ENCODE results near the gene DNM3.

DNM3 gene

GRCh38 chr1:172324761-172325160, 483.5 kb downstream of the DNM3 start:
- Mint-ChIP-seq H3K9me3 (peaks cover 4% of the 10 kb centered on the region), H3K27me3 (no peaks in the 10 kb centered on the region), H3K4me1 (ENCODE audit: low read depth) (no peaks in the 10 kb centered on the region), H3K4me3 (no peak overlapping the region), H3K36me3 (ENCODE audit: low read depth) (no peaks in the 10 kb centered on the region), H3K27ac (no peak overlapping the region)

- Mint-ChIP-seq H3K36me3 (ENCODE audit: low read depth) (no peaks in the 10 kb centered on the region), H3K9me3 (peaks cover 4% of the 10 kb centered on the region), H3K4me1 (ENCODE audit: low read depth) (no peaks in the 10 kb centered on the region), H3K27ac (no peak overlapping the region), H3K27me3 (no peaks in the 10 kb centered on the region), H3K4me3 (no peak overlapping the region)
These were observed 484.2 kb downstream of the DNM3 start for GRCh38 chr1:172325531-172325930.

GRCh38 chr1:172326136-172326535, 484.8 kb downstream of the DNM3 start:
- Mint-ChIP-seq H3K9me3 (peaks cover 4% of the 10 kb centered on the region), H3K27me3 (no peaks in the 10 kb centered on the region), H3K27ac (no peak overlapping the region), H3K36me3 (ENCODE audit: low read depth) (no peaks in the 10 kb centered on the region), H3K4me1 (ENCODE audit: low read depth) (no peaks in the 10 kb centered on the region), H3K4me3 (no peak overlapping the region)

DNA sequence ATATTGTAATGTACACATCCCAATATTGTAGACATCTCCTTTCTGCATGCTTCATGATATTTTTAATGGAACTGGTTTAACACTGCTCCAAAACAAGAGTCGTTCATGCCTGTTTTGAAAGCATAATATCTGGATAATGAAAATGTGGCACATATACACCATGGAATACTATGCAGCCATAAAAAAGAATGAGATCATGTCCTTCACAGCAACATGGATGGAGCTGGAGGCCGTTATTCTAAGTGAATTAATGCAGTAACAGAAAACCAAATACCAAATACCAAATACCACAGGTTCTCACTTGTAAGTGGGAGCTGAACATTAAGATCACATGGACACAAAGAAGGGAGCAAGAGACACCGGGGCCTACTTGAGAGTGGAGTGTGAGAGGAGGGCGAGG, 487.0 kb downstream of the DNM3 start:
- no peak overlapping the region for H3K4me3 Mint-ChIP-seq
- no peak overlapping the region for H3K27ac Mint-ChIP-seq
- no peaks in the 10 kb centered on the region for H3K27me3 Mint-ChIP-seq
- H3K36me3 Mint-ChIP-seq (ENCODE audit: low read depth) = peaks cover 4% of the 10 kb centered on the region
- peaks cover 4% of the 10 kb centered on the region for H3K9me3 Mint-ChIP-seq
- no peaks in the 10 kb centered on the region for H3K4me1 Mint-ChIP-seq (ENCODE audit: low read depth)

GRCh38 chr1:172332230-172332629, 490.9 kb downstream of the DNM3 start:
- peaks cover 4% of the 10 kb centered on the region for H3K36me3 Mint-ChIP-seq (ENCODE audit: low read depth)
- no peaks in the 10 kb centered on the region for H3K27me3 Mint-ChIP-seq
- H3K4me3 Mint-ChIP-seq = no peak overlapping the region
- H3K27ac Mint-ChIP-seq = no peak overlapping the region
- H3K4me1 Mint-ChIP-seq (ENCODE audit: low read depth) = no peaks in the 10 kb centered on the region
- H3K9me3 Mint-ChIP-seq = peaks cover 4% of the 10 kb centered on the region

DNA sequence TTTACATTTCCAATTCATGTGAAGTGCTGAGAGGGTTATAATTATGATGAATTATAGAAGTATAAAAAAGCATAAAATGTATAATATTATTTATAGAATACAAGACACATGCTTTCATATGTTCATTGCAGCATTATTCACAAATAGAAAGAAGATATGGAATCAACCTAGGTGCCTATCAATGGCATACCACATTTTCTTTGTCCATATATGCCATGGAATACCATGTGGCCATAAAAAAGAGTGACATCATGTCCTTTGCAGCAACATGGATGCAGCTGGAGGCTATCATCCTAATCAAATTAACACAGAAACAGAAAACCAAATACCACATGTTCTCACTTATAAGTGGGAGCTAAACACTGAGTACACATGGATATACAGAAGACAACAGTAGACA, 494.1 kb downstream of the DNM3 start:
- peaks cover 23% of the 10 kb centered on the region for H3K4me1 Mint-ChIP-seq (ENCODE audit: low read depth)
- peaks cover 4% of the 10 kb centered on the region for H3K36me3 Mint-ChIP-seq (ENCODE audit: low read depth)
- no peaks in the 10 kb centered on the region for H3K27me3 Mint-ChIP-seq
- H3K27ac Mint-ChIP-seq = no peak overlapping the region
- H3K4me3 Mint-ChIP-seq = no peak overlapping the region
- H3K9me3 Mint-ChIP-seq = peaks cover 6% of the 10 kb centered on the region

DNA sequence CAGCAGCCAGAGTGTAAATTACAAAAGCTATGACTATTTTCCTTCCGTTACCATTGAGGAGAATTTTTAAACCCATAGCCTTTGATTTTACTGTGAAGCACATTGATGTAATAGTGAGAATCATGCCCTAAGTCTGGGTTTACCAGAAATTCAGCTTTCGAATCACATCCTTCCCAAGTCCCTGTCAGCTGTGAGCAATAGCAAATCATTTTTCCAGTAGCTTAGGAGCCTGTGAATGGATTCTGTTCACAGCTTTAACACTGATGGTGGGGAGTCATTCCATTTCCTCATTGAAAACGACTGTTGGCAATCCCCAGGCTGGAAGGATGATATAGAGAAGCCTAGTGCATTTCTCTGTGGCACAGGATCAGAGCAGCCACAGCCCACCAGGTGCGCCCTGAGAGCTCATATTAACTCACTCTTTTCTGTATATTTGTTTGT, 497.0 kb downstream of the DNM3 start:
- Mint-ChIP-seq H3K9me3 (peaks cover 6% of the 10 kb centered on the region), H3K36me3 (ENCODE audit: low read depth) (no peaks in the 10 kb centered on the region), H3K27me3 (no peaks in the 10 kb centered on the region), H3K27ac (peak overlapping the region; percentile 15), H3K4me1 (ENCODE audit: low read depth) (peaks cover 47% of the 10 kb centered on the region), H3K4me3 (no peak overlapping the region)

DNA sequence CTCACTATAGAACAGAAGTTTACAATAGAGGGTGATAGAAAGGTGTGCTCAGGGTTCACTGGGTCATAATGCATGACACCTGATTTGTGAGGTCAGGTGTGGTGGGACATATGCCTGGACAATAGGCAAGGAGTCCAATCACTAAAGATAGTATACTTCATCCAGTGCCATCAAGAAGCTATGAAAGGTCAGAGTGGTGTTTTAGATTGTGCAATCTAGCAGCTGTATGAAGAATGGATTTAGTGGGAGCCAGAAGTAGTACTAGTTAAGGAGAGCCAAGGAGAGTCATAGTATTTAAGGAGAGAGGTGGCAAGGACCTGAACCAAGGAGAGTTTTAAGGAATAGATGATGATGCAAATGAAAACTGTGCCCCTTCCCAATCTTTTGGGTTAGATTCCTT, 498.5 kb downstream of the DNM3 start:
- Mint-ChIP-seq H3K27ac (no peak overlapping the region), H3K27me3 (no peaks in the 10 kb centered on the region), H3K4me1 (ENCODE audit: low read depth) (peaks cover 63% of the 10 kb centered on the region), H3K36me3 (ENCODE audit: low read depth) (no peaks in the 10 kb centered on the region), H3K9me3 (peaks cover 6% of the 10 kb centered on the region), H3K4me3 (no peak overlapping the region)

DNA sequence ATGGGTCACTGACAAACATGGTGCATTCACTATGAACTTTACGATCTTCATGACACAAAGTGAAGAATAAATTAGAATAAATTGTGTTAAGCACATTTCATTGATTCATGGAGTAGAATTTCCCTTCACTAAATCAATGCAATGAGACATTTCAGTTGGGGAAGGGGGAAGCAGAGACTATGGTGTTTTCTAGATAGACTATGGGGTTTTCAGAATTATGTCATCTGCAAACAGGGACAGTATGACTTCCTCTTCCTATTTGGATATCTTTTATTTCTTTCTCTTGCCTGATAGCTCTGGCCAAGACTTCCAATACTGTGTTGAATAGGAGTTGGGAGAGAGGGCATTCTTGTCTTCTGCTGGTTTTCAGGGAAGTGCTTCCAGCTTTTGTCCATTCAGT, 499.2 kb downstream of the DNM3 start:
- Mint-ChIP-seq H3K27ac (peak overlapping the region; percentile 45), H3K4me3 (no peak overlapping the region), H3K36me3 (ENCODE audit: low read depth) (no peaks in the 10 kb centered on the region), H3K9me3 (peaks cover 6% of the 10 kb centered on the region), H3K27me3 (no peaks in the 10 kb centered on the region), H3K4me1 (ENCODE audit: low read depth) (peaks cover 68% of the 10 kb centered on the region)

GRCh38 chr1:172341697-172342096, 500.4 kb downstream of the DNM3 start:
- Mint-ChIP-seq H3K27me3 (no peaks in the 10 kb centered on the region), H3K27ac (peak overlapping the region; percentile 6), H3K4me1 (ENCODE audit: low read depth) (peaks cover 68% of the 10 kb centered on the region), H3K9me3 (peaks cover 12% of the 10 kb centered on the region), H3K36me3 (ENCODE audit: low read depth) (peaks cover 4% of the 10 kb centered on the region), H3K4me3 (no peak overlapping the region)

DNA sequence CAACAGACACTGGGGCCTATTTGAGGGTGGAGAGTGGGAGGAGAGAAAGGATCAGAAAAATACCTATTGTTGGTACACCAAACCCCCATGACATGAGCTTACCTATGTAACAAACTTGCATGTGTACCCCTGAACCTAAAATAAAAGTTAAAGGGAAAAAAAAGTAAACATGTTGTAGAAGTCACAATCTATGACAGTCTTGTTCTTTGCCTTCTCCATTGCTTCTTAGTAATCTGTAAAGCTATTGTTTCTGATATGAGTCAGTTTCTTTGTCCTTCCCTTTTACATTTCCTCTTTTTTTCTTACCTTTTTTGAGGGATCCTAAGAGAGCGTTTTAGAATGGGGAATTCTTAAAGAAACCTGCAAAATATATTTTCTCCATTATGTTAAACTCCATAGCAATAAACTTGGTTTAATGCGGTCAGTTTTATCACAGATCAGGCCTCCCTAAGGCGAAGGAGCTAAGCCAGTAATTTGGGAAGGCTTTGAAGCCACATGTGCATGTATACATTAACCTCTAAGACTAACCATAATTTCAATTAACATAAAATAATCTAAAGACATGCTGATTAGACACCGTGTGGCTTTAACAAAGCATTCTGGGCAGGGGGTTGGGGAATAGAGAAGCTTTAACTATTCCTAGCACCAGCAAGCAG, 501.4 kb downstream of the DNM3 start:
- peak overlapping the region; percentile 81 for H3K27ac Mint-ChIP-seq
- peaks cover 4% of the 10 kb centered on the region for H3K36me3 Mint-ChIP-seq (ENCODE audit: low read depth)
- peaks cover 68% of the 10 kb centered on the region for H3K4me1 Mint-ChIP-seq (ENCODE audit: low read depth)
- peaks cover 20% of the 10 kb centered on the region for H3K9me3 Mint-ChIP-seq
- H3K4me3 Mint-ChIP-seq = no peak overlapping the region
- H3K27me3 Mint-ChIP-seq = no peaks in the 10 kb centered on the region

DNA sequence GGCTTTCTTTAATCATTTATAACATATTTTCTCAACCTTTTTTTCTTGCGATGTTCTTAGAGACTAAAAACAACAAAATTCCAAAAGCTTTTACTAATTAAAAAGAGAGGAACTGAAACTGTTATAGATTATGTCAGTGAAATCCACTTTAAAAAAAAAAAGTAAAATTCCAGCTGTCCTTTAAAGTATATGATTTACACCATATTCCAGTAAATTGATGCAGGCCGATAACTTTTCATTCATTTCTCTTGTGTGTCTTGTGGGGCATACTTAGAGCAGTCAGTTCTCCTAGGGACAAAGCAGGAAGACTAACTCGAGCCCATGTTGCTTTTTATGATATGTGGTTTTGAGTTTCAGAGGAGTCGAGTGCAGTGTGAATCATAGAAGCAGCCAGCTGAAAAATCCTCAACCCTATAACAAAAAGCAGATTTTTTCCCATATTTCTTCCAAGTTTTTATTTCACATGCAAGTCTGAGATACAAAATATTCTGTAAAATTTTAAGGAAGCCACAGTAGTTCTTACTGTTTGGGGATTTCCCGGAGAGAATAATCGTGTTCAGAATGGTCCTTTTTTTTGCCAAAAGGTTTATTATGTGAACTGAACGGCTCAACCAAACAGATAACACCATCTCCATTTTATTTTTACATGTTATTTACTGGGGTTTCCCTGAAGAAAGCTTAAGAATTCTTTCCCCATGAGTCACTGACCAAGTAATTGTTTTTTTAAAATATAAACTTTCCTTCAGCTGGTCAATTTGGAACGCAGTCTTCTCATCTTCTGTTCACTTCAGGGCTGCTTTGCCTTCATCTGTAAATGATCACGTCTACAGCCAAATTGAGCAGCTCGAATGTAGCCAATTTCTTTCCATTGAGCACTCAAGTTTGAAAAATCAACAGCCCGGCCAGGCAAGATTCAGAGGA, 502.2 kb downstream of the DNM3 start:
- Mint-ChIP-seq H3K4me1 (ENCODE audit: low read depth) (peaks cover 62% of the 10 kb centered on the region), H3K27ac (peak overlapping the region; percentile 71), H3K9me3 (peaks cover 26% of the 10 kb centered on the region), H3K4me3 (peak overlapping the region; percentile 38), H3K36me3 (ENCODE audit: low read depth) (peaks cover 4% of the 10 kb centered on the region), H3K27me3 (no peaks in the 10 kb centered on the region)

- H3K27ac Mint-ChIP-seq = peak overlapping the region; percentile 42
- peaks cover 26% of the 10 kb centered on the region for H3K9me3 Mint-ChIP-seq
- peaks cover 4% of the 10 kb centered on the region for H3K36me3 Mint-ChIP-seq (ENCODE audit: low read depth)
- peaks cover 52% of the 10 kb centered on the region for H3K4me1 Mint-ChIP-seq (ENCODE audit: low read depth)
- H3K27me3 Mint-ChIP-seq = no peaks in the 10 kb centered on the region
- H3K4me3 Mint-ChIP-seq = no peak overlapping the region
These were observed 503.1 kb downstream of the DNM3 start for GRCh38 chr1:172344444-172344843.

DNA sequence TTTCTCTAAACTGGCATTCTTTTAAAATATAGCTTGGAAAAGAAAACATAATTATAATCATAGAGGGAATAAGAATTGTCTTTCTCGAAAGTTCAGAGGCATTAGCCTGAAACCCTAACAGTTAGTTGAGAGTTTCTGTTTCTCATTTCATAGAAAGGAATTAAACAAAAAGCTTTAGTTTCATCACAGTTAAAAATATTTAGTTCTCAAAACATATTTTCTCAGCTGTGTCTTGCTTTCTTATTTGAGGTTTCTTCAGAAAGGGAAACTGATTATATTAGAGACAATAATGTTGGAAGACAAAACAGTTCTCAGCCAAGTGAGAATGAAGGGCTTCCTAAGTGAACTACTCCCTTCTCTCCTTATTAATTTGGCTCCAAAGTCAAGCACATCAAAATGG, 503.8 kb downstream of the DNM3 start:
- H3K27me3 Mint-ChIP-seq = no peaks in the 10 kb centered on the region
- H3K36me3 Mint-ChIP-seq (ENCODE audit: low read depth) = peaks cover 4% of the 10 kb centered on the region
- no peak overlapping the region for H3K4me3 Mint-ChIP-seq
- H3K27ac Mint-ChIP-seq = no peak overlapping the region
- H3K4me1 Mint-ChIP-seq (ENCODE audit: low read depth) = peaks cover 47% of the 10 kb centered on the region
- peaks cover 20% of the 10 kb centered on the region for H3K9me3 Mint-ChIP-seq

- Mint-ChIP-seq H3K36me3 (ENCODE audit: low read depth) (peaks cover 4% of the 10 kb centered on the region), H3K4me3 (no peak overlapping the region), H3K4me1 (ENCODE audit: low read depth) (peaks cover 37% of the 10 kb centered on the region), H3K27me3 (no peaks in the 10 kb centered on the region), H3K9me3 (peaks cover 20% of the 10 kb centered on the region), H3K27ac (no peak overlapping the region)
These were observed 506.1 kb downstream of the DNM3 start for GRCh38 chr1:172347416-172347815.
